ENCODE results near the gene PSIP1. TPM values are rescaled to one million over a fixed set of nuclear protein-coding genes. Genes with fewer than 3 reads are reported as not detected.

Gene PSIP1
- total and polyA plus RNA-seq, 2 of the 4 experiments (the other 2 are of a cell fraction) = 21.8 to 27.2 TPM

DNA sequence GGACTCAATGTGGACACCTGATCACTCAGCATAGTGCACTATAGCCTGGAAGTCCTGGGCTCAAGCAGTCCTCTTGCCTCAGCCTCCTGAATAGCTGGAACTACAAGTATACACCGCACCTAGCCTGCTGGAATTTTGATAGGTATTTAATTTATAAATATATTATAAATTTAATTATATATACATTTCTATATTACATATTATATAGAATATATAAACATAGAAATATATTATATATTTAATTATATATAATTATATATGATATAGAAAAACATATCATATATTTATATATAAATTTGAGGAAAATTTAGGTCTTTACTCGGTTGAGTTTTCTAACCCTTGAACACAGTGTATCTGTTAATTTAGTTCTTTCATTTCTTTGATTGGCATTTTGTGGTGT is 15.2 kb upstream of the PSIP1 start:
- TF ChIP-seq, protein P1, sequence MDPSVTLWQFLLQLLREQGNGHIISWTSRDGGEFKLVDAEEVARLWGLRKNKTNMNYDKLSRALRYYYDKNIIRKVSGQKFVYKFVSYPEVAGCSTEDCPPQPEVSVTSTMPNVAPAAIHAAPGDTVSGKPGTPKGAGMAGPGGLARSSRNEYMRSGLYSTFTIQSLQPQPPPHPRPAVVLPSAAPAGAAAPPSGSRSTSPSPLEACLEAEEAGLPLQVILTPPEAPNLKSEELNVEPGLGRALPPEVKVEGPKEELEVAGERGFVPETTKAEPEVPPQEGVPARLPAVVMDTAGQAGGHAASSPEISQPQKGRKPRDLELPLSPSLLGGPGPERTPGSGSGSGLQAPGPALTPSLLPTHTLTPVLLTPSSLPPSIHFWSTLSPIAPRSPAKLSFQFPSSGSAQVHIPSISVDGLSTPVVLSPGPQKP (IDR thresholded peaks at IDR 0.05; ENCODE audit: borderline replicate concordance, low read depth, low read length) = no peak
- TF ChIP-seq NFE2L2 (IDR thresholded peaks at IDR 0.05; ENCODE audit: low read depth, low read length) = no peak
- TF ChIP-seq RAD21 (IDR thresholded peaks at IDR 0.05; ENCODE audit: low read length) = no peak
- no peak for TF ChIP-seq CHD1 (IDR thresholded peaks at IDR 0.05; ENCODE audit: low read depth, low read length)
- no peak for TF ChIP-seq RCOR1 (IDR thresholded peaks at IDR 0.05; ENCODE audit: insufficient replicate concordance, low read length)
- TF ChIP-seq MXI1 (IDR thresholded peaks at IDR 0.05; ENCODE audit: borderline replicate concordance, low read depth, low read length) = no peak
- TF ChIP-seq MAZ (IDR thresholded peaks at IDR 0.05; ENCODE audit: borderline replicate concordance, low read depth, low read length) = no peak
- TF ChIP-seq RFX5 (IDR thresholded peaks at IDR 0.05; ENCODE audit: low read depth, low read length) = no peak
- no peak for TF ChIP-seq CEBPB (IDR thresholded peaks at IDR 0.05; ENCODE audit: low read depth, low read length)
- TF ChIP-seq USF2 (IDR thresholded peaks at IDR 0.05; ENCODE audit: low read depth, low read length) = no peak
- TF ChIP-seq SMC3 (IDR thresholded peaks at IDR 0.05; ENCODE audit: low read depth, low read length) = no peak
- no peak for TF ChIP-seq POLR2A (IDR thresholded peaks at IDR 0.05; ENCODE audit: low read depth, low read length)
- TF ChIP-seq MAFK (IDR thresholded peaks at IDR 0.05; ENCODE audit: low read depth, low read length) = no peak
- TF ChIP-seq, protein P2, sequence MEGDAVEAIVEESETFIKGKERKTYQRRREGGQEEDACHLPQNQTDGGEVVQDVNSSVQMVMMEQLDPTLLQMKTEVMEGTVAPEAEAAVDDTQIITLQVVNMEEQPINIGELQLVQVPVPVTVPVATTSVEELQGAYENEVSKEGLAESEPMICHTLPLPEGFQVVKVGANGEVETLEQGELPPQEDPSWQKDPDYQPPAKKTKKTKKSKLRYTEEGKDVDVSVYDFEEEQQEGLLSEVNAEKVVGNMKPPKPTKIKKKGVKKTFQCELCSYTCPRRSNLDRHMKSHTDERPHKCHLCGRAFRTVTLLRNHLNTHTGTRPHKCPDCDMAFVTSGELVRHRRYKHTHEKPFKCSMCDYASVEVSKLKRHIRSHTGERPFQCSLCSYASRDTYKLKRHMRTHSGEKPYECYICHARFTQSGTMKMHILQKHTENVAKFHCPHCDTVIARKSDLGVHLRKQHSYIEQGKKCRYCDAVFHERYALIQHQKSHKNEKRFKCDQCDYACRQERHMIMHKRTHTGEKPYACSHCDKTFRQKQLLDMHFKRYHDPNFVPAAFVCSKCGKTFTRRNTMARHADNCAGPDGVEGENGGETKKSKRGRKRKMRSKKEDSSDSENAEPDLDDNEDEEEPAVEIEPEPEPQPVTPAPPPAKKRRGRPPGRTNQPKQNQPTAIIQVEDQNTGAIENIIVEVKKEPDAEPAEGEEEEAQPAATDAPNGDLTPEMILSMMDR (conservative IDR thresholded peaks at IDR 0.05; ENCODE audit: low read depth, low read length) = no peak
- no peak for TF ChIP-seq BHLHE40 (IDR thresholded peaks at IDR 0.05; ENCODE audit: low read depth, low read length)
- no peak for TF ChIP-seq FOS (IDR thresholded peaks at IDR 0.05; ENCODE audit: low read depth, low read length)
- no peak overlapping the region for H2AK5ac ChIP-seq (ENCODE audit: low read depth, low read length)
- in situ Hi-C loops (cut with MboI; ENCODE audit: low sequenced_read_pairs) (no loop called here), intact Hi-C loops (cut with micrococcal nuclease) (no loop called here), dilution Hi-C loops (cut with HindIII; ENCODE audit: low sequenced_read_pairs, unreplicated experiment) (no loop called here)
- H3K9ac ChIP-seq (ENCODE audit: low read depth, low read length) = no peak overlapping the region
- H3K9me3 ChIP-seq (ENCODE audit: control insufficient read depth, insufficient read depth, low read length) = no peaks in the 10 kb centered on the region
- H3K79me1 ChIP-seq (ENCODE audit: low read depth in 1 of 2, low read length in 2 of 2) = no peaks in the 10 kb centered on the region
- DNase-seq (no peak), ATAC-seq (ENCODE audit: low read depth) (no peak)
- no TSS peak for BruUV-seq (replicated peaks)
- no peak overlapping the region for H3K27ac ChIP-seq (ENCODE audit: insufficient read depth, low read length)
- no peak overlapping the region for H2AFZ ChIP-seq (replicated peaks; ENCODE audit: low read length, poor library complexity)
- no peak overlapping the region for H3K18ac ChIP-seq (ENCODE audit: low read depth, low read length)
- ChIA-PET CTCF (no interaction called here), POLR2A (ENCODE audit: unreplicated experiment) (no interaction called here)
- no peak overlapping the region for H3K4ac ChIP-seq (ENCODE audit: low read depth, low read length)
- no peak overlapping the region for H4K5ac ChIP-seq (ENCODE audit: low read depth, low read length)
- no peak overlapping the region for H3K56ac ChIP-seq (ENCODE audit: extremely low read depth, insufficient read depth, low read length)
- no peak overlapping the region for H3K4me2 ChIP-seq (ENCODE audit: low read depth, low read length)
- H2AK9ac ChIP-seq (replicated peaks; ENCODE audit: low read depth, low read length, poor library complexity) = no peak overlapping the region
- no peaks in the 10 kb centered on the region for H3K27me3 ChIP-seq (ENCODE audit: control insufficient read depth, insufficient read depth, low read length)
- no peak overlapping the region for H3K23ac ChIP-seq (ENCODE audit: low read depth, low read length)
- no peak overlapping the region for H2BK20ac ChIP-seq (ENCODE audit: low read depth, low read length)
- no peak overlapping the region for H3K4me3 ChIP-seq (ENCODE audit: insufficient read depth, low read depth, low read length)
- no peak overlapping the region for H4K8ac ChIP-seq (ENCODE audit: low read depth in 2 of 2, low read length in 2 of 2)
- no peak overlapping the region for H4K91ac ChIP-seq (ENCODE audit: insufficient read depth, low read depth, low read length)
- no peaks in the 10 kb centered on the region for H4K20me1 ChIP-seq (ENCODE audit: insufficient read depth, low read length)
- no peaks in the 10 kb centered on the region for H3K9me1 ChIP-seq (ENCODE audit: insufficient read depth, low read length)
- H3K4me1 ChIP-seq (ENCODE audit: control insufficient read depth, insufficient read depth, low read length) = no peaks in the 10 kb centered on the region
- no peak overlapping the region for H2BK120ac ChIP-seq (ENCODE audit: low read depth, low read length)
- no peak overlapping the region for H2BK5ac ChIP-seq (ENCODE audit: low read depth, low read length, poor library complexity, severe bottlenecking)
- no CpG with 5 or more reads among the region's 2 CpGs for WGBS, 2 experiments (ENCODE audit: extremely low coverage in 2 of 2, insufficient read length in 1 of 2)
- no peak overlapping the region for H3K14ac ChIP-seq (replicated peaks; ENCODE audit: low read depth, low read length)
- H2BK15ac ChIP-seq (ENCODE audit: low read depth, low read length) = no peak overlapping the region
- no peaks in the 10 kb centered on the region for H3K36me3 ChIP-seq (ENCODE audit: control insufficient read depth, insufficient read depth, low read length)
